Measurements from ENCODE around the gene EVA1A. TPM values are rescaled to one million over a fixed set of nuclear protein-coding genes. Genes with fewer than 3 reads are reported as not detected.

EVA1A gene
- total RNA-seq, 1 donor from 2014 or later = not detected

- Mint-ChIP-seq H3K27ac (ENCODE audit: unreplicated experiment) (no peak overlapping the region), H3K4me1 (ENCODE audit: low read depth, unreplicated experiment) (no peaks in the 10 kb centered on the region), H3K36me3 (ENCODE audit: unreplicated experiment) (peaks cover 6% of the 10 kb centered on the region), H3K9me3 (ENCODE audit: unreplicated experiment) (no peaks in the 10 kb centered on the region), H3K4me3 (ENCODE audit: unreplicated experiment) (no peak overlapping the region), H3K27me3 (ENCODE audit: unreplicated experiment) (no peaks in the 10 kb centered on the region)
- TF ChIP-seq CTCF (IDR thresholded peaks at IDR 0.05; ENCODE audit: partially characterized antibody, unreplicated experiment) = no peak
- DNase-seq = no peak
These were observed 14.8 kb downstream of the EVA1A start for GRCh38 chr2:75545922-75546321.

DNA sequence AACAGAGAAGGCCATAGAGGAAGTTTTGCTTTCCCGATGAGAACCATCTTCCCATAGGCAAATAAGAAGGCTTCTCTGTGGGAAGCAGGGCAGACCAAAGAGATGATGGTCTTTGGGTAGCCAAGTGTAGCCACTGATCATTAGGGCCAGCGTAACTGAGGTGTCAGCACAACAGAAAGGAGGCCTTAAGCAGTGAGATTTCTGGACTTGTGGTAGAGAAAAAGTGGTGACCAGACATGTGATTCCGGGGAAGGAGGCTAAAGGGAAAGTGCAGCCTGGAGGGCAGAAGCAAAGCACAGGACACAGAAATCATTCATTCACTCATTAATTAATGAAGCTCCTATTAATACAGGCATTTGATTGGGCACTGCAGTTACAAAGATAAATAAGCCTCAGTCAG is 15.4 kb downstream of the EVA1A start:
- no peak for DNase-seq
- H3K36me3 Mint-ChIP-seq (ENCODE audit: unreplicated experiment) = peaks cover 6% of the 10 kb centered on the region
- no peaks in the 10 kb centered on the region for H3K9me3 Mint-ChIP-seq (ENCODE audit: unreplicated experiment)
- no peak overlapping the region for H3K27ac Mint-ChIP-seq (ENCODE audit: unreplicated experiment)
- no peak for TF ChIP-seq CTCF (IDR thresholded peaks at IDR 0.05; ENCODE audit: partially characterized antibody, unreplicated experiment)
- no peaks in the 10 kb centered on the region for H3K4me1 Mint-ChIP-seq (ENCODE audit: low read depth, unreplicated experiment)
- no peaks in the 10 kb centered on the region for H3K27me3 Mint-ChIP-seq (ENCODE audit: unreplicated experiment)
- H3K4me3 Mint-ChIP-seq (ENCODE audit: unreplicated experiment) = no peak overlapping the region

GRCh38 chr2:75543446-75543845 is 17.3 kb downstream of the EVA1A start:
- Mint-ChIP-seq H3K36me3 (ENCODE audit: unreplicated experiment) (peaks cover 6% of the 10 kb centered on the region), H3K9me3 (ENCODE audit: unreplicated experiment) (no peaks in the 10 kb centered on the region), H3K4me1 (ENCODE audit: low read depth, unreplicated experiment) (no peaks in the 10 kb centered on the region), H3K27ac (ENCODE audit: unreplicated experiment) (no peak overlapping the region), H3K27me3 (ENCODE audit: unreplicated experiment) (no peaks in the 10 kb centered on the region), H3K4me3 (ENCODE audit: unreplicated experiment) (no peak overlapping the region)
- no peak for TF ChIP-seq CTCF (IDR thresholded peaks at IDR 0.05; ENCODE audit: partially characterized antibody, unreplicated experiment)
- DNase-seq = no peak

DNA sequence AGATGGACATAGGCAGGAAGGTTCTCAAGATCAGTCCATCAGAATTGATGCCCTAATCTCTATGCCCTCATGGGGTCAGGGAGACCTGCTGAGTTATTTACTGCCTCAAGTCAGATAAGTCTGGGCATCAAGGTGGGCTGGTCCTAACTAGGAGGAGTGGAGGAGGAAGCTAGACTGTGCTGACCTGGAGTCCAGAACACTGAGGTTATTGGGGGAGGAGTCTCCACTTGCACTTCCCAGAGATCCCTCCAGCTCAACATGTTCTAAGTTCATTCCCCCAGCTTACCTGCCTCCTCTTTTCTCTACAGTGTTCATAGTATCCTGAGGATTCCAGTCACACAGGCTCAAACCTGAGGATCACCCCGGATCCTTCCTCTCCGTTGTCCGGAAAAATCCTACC is 19.3 kb downstream of the EVA1A start:
- TF ChIP-seq CTCF (IDR thresholded peaks at IDR 0.05; ENCODE audit: partially characterized antibody, unreplicated experiment) = no peak
- H3K36me3 Mint-ChIP-seq (ENCODE audit: unreplicated experiment) = peaks cover 6% of the 10 kb centered on the region

DNA sequence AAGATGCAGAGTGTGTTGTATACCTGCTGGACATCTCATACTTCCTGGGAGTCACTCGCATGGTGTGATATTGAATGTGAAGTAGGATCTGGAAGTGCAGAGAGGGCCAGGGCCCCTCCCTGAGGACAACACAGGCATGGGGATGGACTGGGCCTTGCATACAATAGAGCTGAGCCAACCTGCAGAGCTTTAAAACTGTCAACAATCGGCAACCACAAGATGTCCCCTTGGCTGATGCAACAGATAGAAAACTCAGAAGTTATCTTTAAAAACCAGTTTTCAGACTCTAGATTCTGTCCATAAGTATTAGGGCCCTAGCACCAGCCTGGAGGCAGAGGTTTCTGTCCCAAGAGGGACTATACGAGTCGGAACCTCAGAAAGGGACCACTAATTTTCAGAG is 19.7 kb downstream of the EVA1A start:
- Mint-ChIP-seq H3K36me3 (ENCODE audit: unreplicated experiment) (peaks cover 6% of the 10 kb centered on the region), H3K4me1 (ENCODE audit: low read depth, unreplicated experiment) (no peaks in the 10 kb centered on the region), H3K27me3 (ENCODE audit: unreplicated experiment) (no peaks in the 10 kb centered on the region), H3K9me3 (ENCODE audit: unreplicated experiment) (no peaks in the 10 kb centered on the region), H3K27ac (ENCODE audit: unreplicated experiment) (no peak overlapping the region), H3K4me3 (ENCODE audit: unreplicated experiment) (no peak overlapping the region)
- TF ChIP-seq CTCF (IDR thresholded peaks at IDR 0.05; ENCODE audit: partially characterized antibody, unreplicated experiment) = no peak
- DNase-seq = no peak

More for the DNA sequence above, 19.3 kb downstream of the EVA1A start:
- Mint-ChIP-seq H3K4me1 (ENCODE audit: low read depth, unreplicated experiment) (no peaks in the 10 kb centered on the region), H3K27me3 (ENCODE audit: unreplicated experiment) (no peaks in the 10 kb centered on the region), H3K27ac (ENCODE audit: unreplicated experiment) (no peak overlapping the region), H3K4me3 (ENCODE audit: unreplicated experiment) (no peak overlapping the region), H3K9me3 (ENCODE audit: unreplicated experiment) (no peaks in the 10 kb centered on the region)
- no peak for DNase-seq
